Coronary artery (tissue), 2 donors: ENCODE measurements around the gene HEXIM1.

Source experiments
- DNase-seq: peaks from one replicate; pipeline ENCODE4 v3.0.0-alpha.2; 2017; ENCODE audit warnings: low spot score
- H3K27ac ChIP-seq, 2 donors: fragments of 200-600 bp; sonication (generic); one replicate each; pipeline ENCODE4 v1.5.1; 2016 to 2019
- H3K4me3 ChIP-seq: fragments of 200-600 bp; sonication (generic); 2 replicates; pipeline ENCODE4 v1.5.1; 2016; ENCODE audit warnings: mild to moderate bottlenecking, moderate library complexity
- CTCF ChIP-seq: fragments of 200-600 bp; sonication (generic); IDR thresholded peaks from one replicate; pipeline ENCODE4 v1.5.1; 2019; ENCODE audit warnings: antibody characterized with exemption

HEXIM1 gene

GRCh38 chr17:45143767-45144198, 4.5 kb upstream of the HEXIM1 start:
- peak; percentile 96 for DNase-seq
- TF ChIP-seq CTCF, result no peak
- Histone ChIP-seq H3K4me3 (peak overlapping the region; percentile 76), H3K27ac (peak overlapping the region; percentile 91 to 94)

GRCh38 chr17:45144199-45145034, 3.9 kb upstream of the HEXIM1 start:
- Histone ChIP-seq H3K4me3 (peak overlapping the region; percentile 76), H3K27ac (peak overlapping the region; percentile 91 to 94)
- no peak for TF ChIP-seq CTCF
- peak; percentile 84 for DNase-seq

- Histone ChIP-seq H3K4me3 (peak overlapping the region; percentile 76), H3K27ac (peak overlapping the region; percentile 91 to 94)
- no peak for TF ChIP-seq CTCF
- DNase-seq, result no peak
Observed at GRCh38 chr17:45145035-45145389, 3.3 kb upstream of the HEXIM1 start.

GRCh38 chr17:45146166-45146565, 2.1 kb upstream of the HEXIM1 start:
- TF ChIP-seq CTCF, result no peak
- DNase-seq, result no peak
- H3K4me3 ChIP-seq, result peak overlapping the region; percentile 85
- peak overlapping the region; percentile 96 to 99 for H3K27ac ChIP-seq

GRCh38 chr17:45146592-45146889, 1.7 kb upstream of the HEXIM1 start:
- Histone ChIP-seq H3K27ac (peak overlapping the region; percentile 96 to 99), H3K4me3 (peak overlapping the region; percentile 85)
- no peak for TF ChIP-seq CTCF
- no peak for DNase-seq

GRCh38 chr17:45146890-45147580, 1.2 kb upstream of the HEXIM1 start:
- DNase-seq, result peak; percentile 86
- peak overlapping the region; percentile 85 for H3K4me3 ChIP-seq
- H3K27ac ChIP-seq, result peak overlapping the region; percentile 96 to 99
- no peak for TF ChIP-seq CTCF
